WTC11 (cell line): ENCODE results near the gene CCDC68.

ENCODE experiments used
- ATF3 ChIP-seq: sonication (generic); formaldehyde crosslinking; conservative IDR thresholded peaks from 2 replicates; pipeline ENCODE4 v1.8.1; 2022; ENCODE audit warnings: mild to moderate bottlenecking, missing genetic modification reagents
- CTCF ChIP-seq: fragments of 200-600 bp; IDR thresholded peaks from 2 replicates; pipeline ENCODE4 v1.8.0; 2022; ENCODE audit warnings: antibody characterized with exemption
- ESRRA ChIP-seq: sonication (generic); formaldehyde crosslinking; IDR thresholded peaks from 2 replicates; pipeline ENCODE4 v1.8.1; 2022; ENCODE audit warnings: mild to moderate bottlenecking, missing genetic modification reagents, borderline replicate concordance
- FOXP1 ChIP-seq: sonication (generic); formaldehyde crosslinking; IDR thresholded peaks from 2 replicates; pipeline ENCODE4 v1.8.0; 2022; ENCODE audit warnings: missing genetic modification reagents, mild to moderate bottlenecking, moderate library complexity, borderline replicate concordance
- MAX ChIP-seq: sonication (generic); formaldehyde crosslinking; IDR thresholded peaks from 2 replicates; pipeline ENCODE4 v1.8.0; 2022; ENCODE audit warnings: mild to moderate bottlenecking, missing genetic modification reagents
- NR2C2 ChIP-seq: sonication (generic); formaldehyde crosslinking; IDR thresholded peaks from 2 replicates; pipeline ENCODE4 v1.8.0; 2022; ENCODE audit warnings: mild to moderate bottlenecking, missing genetic modification reagents
- OVOL2 ChIP-seq: fragments of 250-450 bp; sonication (Bioruptor Pico); IDR thresholded peaks from 2 replicates; pipeline ENCODE4 v1.9.0; 2021; ENCODE audit warnings: mild to moderate bottlenecking, borderline replicate concordance
- PRDM15 ChIP-seq: sonication (generic); formaldehyde crosslinking; IDR thresholded peaks from 2 replicates; pipeline ENCODE4 v1.8.0; 2022; ENCODE audit warnings: missing genetic modification reagents
- TP53 ChIP-seq: sonication (generic); formaldehyde crosslinking; IDR thresholded peaks from 2 replicates; pipeline ENCODE4 v1.8.1; 2023; ENCODE audit warnings: mild to moderate bottlenecking, missing genetic modification reagents
- USF1 ChIP-seq: sonication (generic); formaldehyde crosslinking; IDR thresholded peaks from 2 replicates; pipeline ENCODE4 v1.8.0; 2022; ENCODE audit warnings: mild to moderate bottlenecking, missing genetic modification reagents
- ZNF121 ChIP-seq: sonication (generic); formaldehyde crosslinking; IDR thresholded peaks from 2 replicates; pipeline ENCODE4 v1.8.0; 2023; ENCODE audit warnings: missing genetic modification reagents
- ZNF263 ChIP-seq: sonication (generic); formaldehyde crosslinking; IDR thresholded peaks from 2 replicates; pipeline ENCODE4 v1.8.1; 2022; ENCODE audit warnings: low read depth, mild to moderate bottlenecking, moderate library complexity, missing genetic modification reagents

- TF ChIP-seq CTCF (no peak), ZNF121 (no peak), ESRRA (CRISPR knock-in tag) (no peak), ATF3 (CRISPR knock-in tag) (no peak), TP53 (no peak), FOXP1 (CRISPR knock-in tag) (no peak), NR2C2 (CRISPR knock-in tag) (no peak), PRDM15 (CRISPR knock-in tag) (no peak), MAX (no peak), ZNF263 (CRISPR knock-in tag) (no peak), USF1 (no peak), OVOL2 (CRISPR knock-in tag) (no peak)
Observed at GRCh38 chr18:54932472-54932871, 26.8 kb downstream of the CCDC68 start.
